Measurements from ENCODE around the gene DNAAF1.
A peak's percentile ranks its signal among the peaks of the same experiment; 100 is the strongest.

DNAAF1 gene

GRCh38 chr16:84181144-84181915 is 36.2 kb downstream of the DNAAF1 start:
- H3K27ac ChIP-seq: no peak overlapping the region
- DNase-seq (ENCODE audit: low read depth, low spot score): no peak

- no peak overlapping the region for H3K27ac ChIP-seq
Measured at GRCh38 chr16:84182104-84182503, 37.0 kb downstream of the DNAAF1 start.

GRCh38 chr16:84182680-84183571 is 37.8 kb downstream of the DNAAF1 start:
- DNase-seq (ENCODE audit: low read depth, low spot score): no peak
- no peak overlapping the region for H3K27ac ChIP-seq

More at GRCh38 chr16:84182104-84182503, 37.0 kb downstream of the DNAAF1 start:
- no peak for DNase-seq (ENCODE audit: low read depth, low spot score)

DNA sequence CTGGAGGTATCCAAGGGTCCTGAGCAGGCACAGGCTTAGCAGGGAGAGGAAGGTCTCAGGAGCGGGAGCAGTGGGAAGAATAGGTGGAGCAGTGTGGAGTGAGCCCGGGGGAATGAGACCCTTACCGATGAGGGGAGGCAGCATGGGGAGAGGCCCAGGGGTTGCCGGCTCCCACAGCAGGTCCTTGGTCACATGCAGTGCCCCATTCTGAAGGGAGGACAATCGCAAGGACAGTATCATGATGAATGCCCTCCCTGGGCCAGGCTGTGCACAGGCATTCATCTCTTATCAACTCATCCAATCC is 38.4 kb downstream of the DNAAF1 start:
- H3K27ac ChIP-seq: no peak overlapping the region

DNA sequence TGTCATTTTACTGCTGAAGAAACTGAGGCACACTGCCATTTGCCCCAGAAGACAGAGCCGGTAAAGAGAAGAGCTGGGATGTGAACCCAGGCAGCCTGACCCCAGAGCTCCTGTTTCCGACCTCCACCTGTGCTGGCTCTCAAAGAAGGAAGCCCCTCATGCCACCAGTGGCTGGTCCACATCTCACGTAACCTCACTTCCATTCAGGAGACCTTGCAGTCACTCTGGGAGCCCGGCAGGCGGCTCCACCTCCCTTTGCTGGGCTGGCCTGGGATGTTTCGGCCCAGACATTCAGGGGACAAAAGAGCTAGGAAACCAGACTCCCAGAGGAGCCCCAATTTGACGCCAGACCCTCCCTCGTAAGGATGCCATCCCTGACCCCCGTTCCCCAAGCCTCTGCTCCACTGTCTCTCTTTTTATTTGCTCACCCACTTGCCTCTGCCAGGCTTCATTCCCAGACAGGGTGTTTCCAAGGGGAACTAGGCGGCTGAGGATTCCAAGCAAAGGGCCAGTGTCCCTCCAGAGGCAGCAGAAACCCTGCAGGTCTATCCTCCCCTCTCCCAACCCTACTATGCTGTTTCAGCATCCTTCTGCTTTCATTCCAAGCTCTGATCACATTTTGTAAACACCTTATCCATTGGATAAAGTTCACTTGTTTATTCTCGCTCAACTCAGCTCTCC is 38.9 kb downstream of the DNAAF1 start:
- DNase-seq (ENCODE audit: low read depth, low spot score): no peak
- H3K27ac ChIP-seq: no peak overlapping the region

More for the DNA sequence above, 38.4 kb downstream of the DNAAF1 start:
- no peak for DNase-seq (ENCODE audit: low read depth, low spot score)

- DNase-seq (ENCODE audit: low read depth, low spot score): no peak
- no peak overlapping the region for H3K27ac ChIP-seq
Measured at GRCh38 chr16:84184775-84185174, 39.7 kb downstream of the DNAAF1 start.

GRCh38 chr16:84186685-84187437 is 41.8 kb downstream of the DNAAF1 start, which contains the start of gene TAF1C:
TAF1C (minus strand) TSS chr16:84187057; CDS start chr16:84184988, 2,069 bp downstream.
- H3K27ac ChIP-seq: peak within 1 kb of the TSS; percentile 38
- DNase-seq (ENCODE audit: low read depth, low spot score): peak; percentile 71

DNA sequence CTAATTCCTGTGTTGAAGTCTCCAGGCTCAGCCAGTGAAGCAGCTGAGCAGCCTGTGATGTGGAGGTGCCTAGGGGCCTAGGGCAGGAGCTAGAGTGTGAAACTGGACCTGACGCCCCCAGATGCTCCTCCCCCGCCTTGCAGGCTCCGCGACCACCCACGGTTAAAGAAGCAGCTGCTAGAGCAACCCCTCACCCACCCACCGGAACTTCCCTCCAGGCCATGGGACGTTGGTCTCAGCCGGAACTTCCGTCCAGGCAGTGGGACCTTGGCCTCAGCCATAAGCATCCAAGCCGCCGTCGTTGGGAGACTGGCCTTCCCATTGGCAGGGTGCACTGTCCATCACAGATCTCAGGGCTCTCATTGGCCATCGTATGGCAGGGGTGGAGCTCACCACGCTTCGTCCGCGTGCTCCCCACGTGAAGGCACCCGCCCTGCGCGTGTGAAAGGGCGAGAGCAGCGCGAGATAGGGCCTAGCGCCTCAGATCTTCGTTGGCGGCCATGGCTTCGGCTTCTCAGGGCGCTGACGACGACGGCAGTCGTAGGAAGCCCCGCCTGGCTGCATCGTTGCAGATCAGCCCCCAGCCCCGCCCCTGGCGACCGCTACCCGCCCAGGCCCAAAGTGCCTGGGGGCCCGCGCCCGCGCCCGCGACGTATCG is 45.8 kb downstream of the DNAAF1 start, which contains the start of gene ADAD2:
TSS of gene ADAD2 (plus strand) at position 427 of the 658 bp plus-strand sequence. CDS start at position 501, 74 bp downstream.
- no peak for DNase-seq (ENCODE audit: low read depth, low spot score)

DNA sequence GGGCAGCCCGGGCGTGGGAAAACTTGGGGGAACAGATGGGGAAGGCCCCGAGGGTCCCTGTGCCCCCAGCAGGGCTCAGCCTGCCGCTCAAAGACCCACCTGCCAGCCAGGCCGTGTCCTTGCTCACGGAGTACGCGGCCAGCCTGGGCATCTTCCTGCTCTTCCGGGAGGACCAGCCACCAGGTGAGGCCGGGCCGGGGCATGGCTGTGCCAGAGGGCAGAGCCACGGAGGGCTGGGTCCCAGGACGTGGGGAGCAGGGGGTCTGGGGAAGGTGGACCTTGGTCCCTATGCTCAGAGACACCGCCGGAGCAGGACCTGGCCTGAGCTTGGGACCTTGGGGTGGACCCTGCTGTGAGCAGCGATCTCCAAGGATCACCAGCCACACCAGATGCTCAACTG is 46.4 kb downstream of the DNAAF1 start:
- DNase-seq (ENCODE audit: low read depth, low spot score): no peak
- no peak overlapping the region for H3K27ac ChIP-seq

More for the DNA sequence above, 45.8 kb downstream of the DNAAF1 start, which contains the start of gene ADAD2:
- no peak within 1 kb of the TSS for H3K27ac ChIP-seq

DNA sequence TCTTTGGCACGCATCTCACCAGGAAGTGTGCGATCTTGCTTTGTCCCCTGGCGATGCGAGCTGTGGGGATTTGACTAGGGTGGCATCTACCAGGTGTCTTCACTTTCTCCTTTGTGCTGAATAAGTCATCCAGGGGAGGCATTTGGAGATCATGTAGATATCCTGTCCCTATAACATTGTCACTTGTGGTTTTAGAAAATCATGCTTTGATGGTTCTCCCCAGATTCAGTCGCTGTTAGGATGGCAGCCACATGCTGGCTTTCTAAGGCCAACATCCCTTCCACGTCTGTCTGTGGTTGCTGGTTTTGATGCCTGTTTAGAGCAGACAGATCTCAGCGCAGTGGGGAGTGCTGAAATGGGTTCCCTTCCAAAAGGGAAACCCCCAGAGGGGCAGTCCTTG is 48.4 kb downstream of the DNAAF1 start:
- no peak for DNase-seq (ENCODE audit: low read depth, low spot score)
- no peak overlapping the region for H3K27ac ChIP-seq

DNA sequence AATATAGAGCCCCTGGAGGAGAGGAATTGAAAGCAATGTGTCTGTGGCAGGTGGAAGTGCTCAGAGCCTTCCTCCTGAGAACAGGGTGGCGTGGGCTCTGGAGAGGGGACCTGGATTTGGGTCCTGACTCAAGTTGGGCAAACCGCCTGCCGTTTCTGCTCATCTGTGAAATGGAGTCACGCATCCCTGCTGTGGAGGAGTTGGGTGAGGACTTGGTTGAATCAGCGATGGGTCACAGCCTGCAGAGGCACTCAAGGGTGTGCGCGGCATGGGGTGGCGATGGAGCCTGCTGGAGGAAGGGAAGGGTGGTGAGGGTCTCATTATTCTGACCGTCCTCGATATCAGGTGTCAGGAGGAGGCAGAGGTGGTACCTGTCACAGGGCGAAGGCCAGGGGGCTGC is 48.9 kb downstream of the DNAAF1 start:
- DNase-seq (ENCODE audit: low read depth, low spot score): no peak
- no peak overlapping the region for H3K27ac ChIP-seq

GRCh38 chr16:84194470-84195200 is 49.5 kb downstream of the DNAAF1 start:
- no peak overlapping the region for H3K27ac ChIP-seq
- no peak for DNase-seq (ENCODE audit: low read depth, low spot score)

DNA sequence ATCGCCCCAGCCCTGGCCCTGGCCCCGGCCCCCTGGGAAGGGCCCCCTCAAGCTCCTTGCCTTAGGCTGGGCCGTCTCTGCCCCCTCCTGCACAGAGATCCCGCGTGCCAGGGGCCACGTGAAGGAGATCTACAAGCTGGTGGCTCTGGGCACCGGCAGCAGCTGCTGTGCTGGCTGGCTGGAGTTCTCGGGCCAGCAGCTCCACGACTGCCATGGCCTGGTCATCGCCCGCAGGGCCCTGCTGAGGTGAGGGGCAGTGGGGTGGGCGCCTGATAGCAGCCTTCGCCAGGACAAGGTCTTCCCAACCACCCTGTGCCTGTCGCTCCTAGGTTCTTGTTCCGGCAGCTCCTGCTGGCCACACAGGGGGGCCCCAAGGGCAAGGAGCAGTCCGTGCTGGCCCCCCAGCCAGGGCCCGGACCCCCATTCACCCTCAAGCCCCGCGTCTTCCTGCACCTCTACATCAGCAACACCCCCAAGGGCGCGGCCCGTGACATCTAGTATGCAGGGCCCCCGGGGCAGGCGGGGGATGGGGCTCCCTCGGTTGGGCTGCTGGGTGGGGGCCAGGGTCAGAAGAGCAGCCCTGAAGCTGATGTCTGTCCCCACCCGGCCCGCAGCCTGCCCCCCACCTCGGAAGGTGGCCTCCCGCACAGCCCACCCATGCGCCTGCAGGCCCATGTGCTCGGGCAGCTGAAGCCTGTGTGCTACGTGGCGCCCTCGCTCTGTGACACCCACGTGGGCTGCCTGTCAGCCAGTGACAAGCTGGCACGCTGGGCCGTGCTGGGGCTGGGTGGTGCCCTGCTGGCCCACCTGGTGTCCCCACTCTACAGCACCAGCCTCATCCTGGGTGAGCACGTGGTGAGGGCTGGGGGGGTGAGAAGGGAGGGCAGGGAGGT is 50.3 kb downstream of the DNAAF1 start:
- no peak overlapping the region for H3K27ac ChIP-seq
- DNase-seq (ENCODE audit: low read depth, low spot score): no peak

- DNase-seq (ENCODE audit: low read depth, low spot score): no peak
- H3K27ac ChIP-seq: no peak overlapping the region
Measured at GRCh38 chr16:84196101-84196500, 51.0 kb downstream of the DNAAF1 start.

GRCh38 chr16:84196727-84197394 is 51.8 kb downstream of the DNAAF1 start:
- no peak overlapping the region for H3K27ac ChIP-seq
- DNase-seq (ENCODE audit: low read depth, low spot score): peak; percentile 70

- no peak overlapping the region for H3K27ac ChIP-seq
- no peak for DNase-seq (ENCODE audit: low read depth, low spot score)
Measured at GRCh38 chr16:84197466-84198128, 52.5 kb downstream of the DNAAF1 start.

- no peak for DNase-seq (ENCODE audit: low read depth, low spot score)
- H3K27ac ChIP-seq: no peak overlapping the region
Measured at GRCh38 chr16:84198401-84198800, 53.3 kb downstream of the DNAAF1 start.

Data from epithelial cell of prostate (primary cell).